Lung (tissue), 12 donors: ENCODE measurements around the gene IGDCC3. TPM values are rescaled to one million over a fixed set of nuclear protein-coding genes. Genes with fewer than 3 reads are reported as not detected.
A peak's percentile ranks its signal among the peaks of the same experiment; 100 is the strongest.

ENCODE experiments used
- ATAC-seq: fragments of 200-7000 bp; cut with Tn5 transposase; one replicate; pipeline ENCODE4 v1.9.1; 2020; ENCODE audit warnings: moderate number of reproducible peaks; ENCODE audit not compliant: insufficient read depth, low FRiP score
- DNase-seq, 3 donors: peaks; one replicate each; pipeline ENCODE4 v3.0.0-alpha.2; 2013 to 2017
- H3K27ac ChIP-seq, 2 donors: one replicate each; pipeline ENCODE4 v1.5.1; 2013; ENCODE audit warnings: mild to moderate bottlenecking in 2 of 2, moderate library complexity in 2 of 2, control low read depth in 1 of 2, inconsistent platforms in 1 of 2, low read depth in 1 of 2, low read length in 1 of 2
- H3K27me3 ChIP-seq, 3 donors: one replicate each; pipeline ENCODE4 v1.5.1; 2013; ENCODE audit warnings: low read length in 2 of 3; ENCODE audit not compliant: control insufficient read depth in 3 of 3, insufficient read depth in 3 of 3
- H3K36me3 ChIP-seq, 4 donors: one replicate each; pipeline ENCODE4 v1.5.1; 2013; ENCODE audit warnings: low read length in 4 of 4, mild to moderate bottlenecking in 1 of 4, moderate library complexity in 1 of 4; ENCODE audit not compliant: control insufficient read depth in 4 of 4, insufficient read depth in 4 of 4
- H3K4me1 ChIP-seq, 5 donors: one replicate each; pipeline ENCODE4 v1.5.1; 2013; ENCODE audit warnings: low read length in 5 of 5, mild to moderate bottlenecking in 2 of 5, moderate library complexity in 1 of 5; ENCODE audit not compliant: control insufficient read depth in 5 of 5, insufficient read depth in 5 of 5
- H3K4me3 ChIP-seq: one replicate; pipeline ENCODE4 v1.5.1; 2013; ENCODE audit warnings: mild to moderate bottlenecking, control low read depth, moderate library complexity
- H3K9ac ChIP-seq, 2 donors: one replicate each; pipeline ENCODE4 v1.5.1; 2013; ENCODE audit warnings: low read length in 2 of 2, control low read depth in 1 of 2; ENCODE audit not compliant: insufficient read depth in 1 of 2
- H3K9me3 ChIP-seq, 4 donors: one replicate each; pipeline ENCODE4 v1.5.1; 2013; ENCODE audit warnings: low read length in 3 of 4, mild to moderate bottlenecking in 1 of 4, moderate library complexity in 1 of 4; ENCODE audit not compliant: control insufficient read depth in 4 of 4, insufficient read depth in 3 of 4
- WGBS, 2 donors: extraction: QIAGEN DNeasy Blood & Tissue Kit; methylation state at CpG; one replicate each; pipeline ENCODE4 v1.1.7; 2013; 5-methylcytosine and 5-hydroxymethylcytosine counted together
- polyA plus RNA-seq, 2 donors: library from polyadenylated mRNA; stranded (reverse); fragments of 200-250 nt; gene quantifications; one replicate each; pipeline ENCODE4 v1.2.1, GENCODE V29; 2013
- total RNA-seq, 2 donors: library from RNA; depleted of rRNA in 1 of 2; stranded (reverse); fragments of >200 nt in 1 of 2; gene quantifications; one replicate each; pipeline ENCODE4 v1.2.1, GENCODE V29; 2014 to 2021
- TF ChIP-seq, protein P1 (sequence below): IDR thresholded peaks from 2 replicates; pipeline ENCODE4 v1.5.1; 2012; ENCODE audit warnings: mild to moderate bottlenecking; ENCODE audit errors: control extremely low read depth, extremely low read depth
- donor health status: control.
- donor health status: control.
- donor health status: Bipolar disorder and iron deficiency.
- donor health status: healthy.
- donor health status: DM: yes; HTN: yes; CAD: no.

IGDCC3 gene
- total and polyA plus RNA-seq, 4 donors, result 0.09 to 1.3 TPM; not detected in 2

DNA sequence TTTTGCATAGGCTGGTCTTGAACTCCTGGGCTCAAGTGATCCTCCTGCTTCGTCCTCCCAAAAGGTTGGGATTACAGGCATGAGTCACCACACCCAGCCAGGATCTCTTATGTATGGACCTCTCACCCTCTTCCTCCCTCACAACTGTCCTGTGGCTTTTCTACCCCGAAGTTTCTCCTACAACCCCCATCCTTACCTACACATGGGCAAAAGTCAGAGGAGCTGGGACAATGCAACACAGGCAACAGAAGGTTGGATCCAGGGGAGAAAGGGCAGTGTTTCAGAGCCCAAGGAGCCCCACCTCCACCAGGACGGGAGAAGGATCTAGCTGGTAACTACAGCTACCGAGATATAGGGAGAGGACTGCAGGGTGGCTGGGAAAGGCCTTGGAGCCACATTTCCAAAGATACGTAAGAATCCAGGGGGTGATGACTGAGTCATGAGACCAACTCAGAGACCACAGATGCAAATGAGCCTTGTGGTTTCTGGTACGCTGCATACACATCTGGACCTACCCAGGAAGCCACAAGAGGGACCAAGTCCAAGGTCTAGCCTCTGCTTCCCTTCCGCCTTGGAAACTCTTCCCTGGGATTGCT, 31.3 kb upstream of the IGDCC3 start:
- 53 to 74% methylated on average over 7 of the region's 7 CpGs for WGBS, 2 donors
- DNase-seq (no peak), ATAC-seq (no peak)
- TF ChIP-seq, protein P1, sequence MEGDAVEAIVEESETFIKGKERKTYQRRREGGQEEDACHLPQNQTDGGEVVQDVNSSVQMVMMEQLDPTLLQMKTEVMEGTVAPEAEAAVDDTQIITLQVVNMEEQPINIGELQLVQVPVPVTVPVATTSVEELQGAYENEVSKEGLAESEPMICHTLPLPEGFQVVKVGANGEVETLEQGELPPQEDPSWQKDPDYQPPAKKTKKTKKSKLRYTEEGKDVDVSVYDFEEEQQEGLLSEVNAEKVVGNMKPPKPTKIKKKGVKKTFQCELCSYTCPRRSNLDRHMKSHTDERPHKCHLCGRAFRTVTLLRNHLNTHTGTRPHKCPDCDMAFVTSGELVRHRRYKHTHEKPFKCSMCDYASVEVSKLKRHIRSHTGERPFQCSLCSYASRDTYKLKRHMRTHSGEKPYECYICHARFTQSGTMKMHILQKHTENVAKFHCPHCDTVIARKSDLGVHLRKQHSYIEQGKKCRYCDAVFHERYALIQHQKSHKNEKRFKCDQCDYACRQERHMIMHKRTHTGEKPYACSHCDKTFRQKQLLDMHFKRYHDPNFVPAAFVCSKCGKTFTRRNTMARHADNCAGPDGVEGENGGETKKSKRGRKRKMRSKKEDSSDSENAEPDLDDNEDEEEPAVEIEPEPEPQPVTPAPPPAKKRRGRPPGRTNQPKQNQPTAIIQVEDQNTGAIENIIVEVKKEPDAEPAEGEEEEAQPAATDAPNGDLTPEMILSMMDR, result no peak
- no peaks in the 10 kb centered on the region for H3K9me3 ChIP-seq
- H3K4me1 ChIP-seq, result peaks cover 0 to 17% (median under 1%) of the 10 kb centered on the region in 5 donors
- H3K27ac ChIP-seq, result no peak overlapping the region
- H3K9ac ChIP-seq, result no peak overlapping the region
- H3K4me3 ChIP-seq, result no peak overlapping the region
- H3K36me3 ChIP-seq, result peaks cover 0 to 12% (median 0%) of the 10 kb centered on the region in 4 donors
- no peaks in the 10 kb centered on the region for H3K27me3 ChIP-seq

DNA sequence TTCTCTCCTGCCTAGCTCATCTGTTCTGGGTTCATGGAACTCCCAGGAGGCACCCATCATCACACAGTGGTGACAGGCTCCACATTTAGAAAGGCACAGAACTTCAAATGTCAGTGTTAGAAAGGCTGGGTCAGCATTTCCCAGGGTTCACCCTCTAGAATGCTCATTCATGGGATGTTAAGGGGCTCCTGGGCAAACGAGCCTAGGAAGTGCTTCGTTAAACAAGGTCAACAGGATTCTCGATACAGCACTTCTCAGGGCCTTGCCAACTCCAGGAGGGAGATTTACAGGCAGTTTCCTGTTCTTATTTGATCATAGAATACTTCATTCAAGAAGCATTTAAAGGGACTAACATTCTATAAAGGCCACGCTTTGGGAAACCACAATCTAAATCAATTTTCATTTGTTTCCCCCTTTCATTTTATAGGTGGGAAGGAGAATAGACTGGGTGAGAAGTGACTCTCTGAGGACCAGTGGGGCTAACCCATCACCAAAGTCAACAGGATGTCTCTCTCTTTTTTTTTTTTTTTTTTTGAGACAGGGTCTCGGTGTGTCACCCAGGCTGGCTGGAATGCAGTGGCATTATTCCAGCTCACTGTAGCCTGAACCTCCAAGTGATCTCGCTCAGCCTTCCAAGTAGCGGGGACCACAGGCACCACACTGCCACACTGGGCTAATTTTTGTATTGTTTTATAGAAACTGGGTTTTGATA, 30.7 kb upstream of the IGDCC3 start:
- TF ChIP-seq, protein P1, result no peak
- Histone ChIP-seq H3K27me3 (no peaks in the 10 kb centered on the region), H3K9ac (no peak overlapping the region), H3K27ac (no peak overlapping the region), H3K9me3 (no peaks in the 10 kb centered on the region), H3K4me3 (no peak overlapping the region), H3K36me3 (peaks cover 0 to 14% (median 0%) of the 10 kb centered on the region in 4 donors), H3K4me1 (peaks cover 0 to 13% (median 0%) of the 10 kb centered on the region in 5 donors)
- DNase-seq, result peak in 1 of 3 donors; percentile 44
- no peak for ATAC-seq
- 37 to 53% methylated on average over 7 of the region's 7 CpGs for WGBS, 2 donors

DNA sequence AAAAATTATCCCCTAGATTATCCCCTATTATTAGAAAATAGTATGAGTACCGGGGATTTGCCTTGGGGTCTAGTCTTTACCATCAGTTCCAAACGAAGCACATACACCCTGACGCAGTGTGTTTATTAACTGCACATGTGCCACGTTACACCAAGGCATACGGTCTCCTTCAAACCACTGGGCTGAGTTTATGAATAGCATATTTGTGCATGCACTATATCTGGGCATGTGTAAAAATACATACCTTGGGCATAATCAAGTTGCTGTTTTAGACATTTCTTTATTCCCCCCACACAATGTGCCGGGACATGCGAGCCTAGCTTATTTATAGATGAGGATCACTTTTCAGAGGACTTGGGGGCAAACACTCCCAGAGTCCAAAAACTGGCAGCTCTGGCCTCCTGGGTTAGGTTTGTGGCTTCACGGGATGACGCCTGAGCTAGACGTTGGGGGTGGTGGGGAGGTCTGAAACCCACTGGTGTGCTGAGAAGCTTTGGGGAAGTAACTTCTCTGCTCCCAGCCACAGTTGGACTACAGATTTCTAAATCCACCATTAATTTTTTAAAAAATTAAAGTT, 28.7 kb upstream of the IGDCC3 start:
- Histone ChIP-seq H3K27me3 (no peaks in the 10 kb centered on the region), H3K9me3 (no peaks in the 10 kb centered on the region), H3K4me3 (no peak overlapping the region), H3K9ac (no peak overlapping the region), H3K4me1 (peaks cover 0 to 5% (median 1%) of the 10 kb centered on the region in 5 donors), H3K27ac (no peak overlapping the region), H3K36me3 (peaks cover 0 to 15% (median 0%) of the 10 kb centered on the region in 4 donors)
- DNase-seq, result no peak
- 69 to 78% methylated on average over 10 of the region's 10 CpGs for whole genome bisulfite sequencing, 2 donors
- TF ChIP-seq, protein P1, result no peak
- no peak for ATAC-seq
